ENCODE data around the gene ZCCHC3.
A peak's percentile ranks its signal among the peaks of the same experiment; 100 is the strongest.
"Not testable (repeated sequence)": the region's sequence is repeated elsewhere in the genome, so short reads cannot be mapped to it uniquely, and the experiment has no call there.

ZCCHC3 gene

GRCh38 chr20:297098-297924, at the start of gene ZCCHC3:
ZCCHC3 (plus strand) TSS chr20:297570; CDS start chr20:297587, 17 bp downstream.
- ChIA-PET CTCF (interaction anchor here (0.7 to 1.0 kb wide), 2 partner anchors 31 to 39 kb away, joined by 3 to 4 read pairs; no protein-coding TSS in a partner anchor), POLR2A (interaction anchor here (0.8 to 4.2 kb wide), 8 partner anchors 15 to 53 kb away, joined by 3 to 73 read pairs (median 4); partner anchors contain the start of gene SOX12)
- TF ChIP-seq SP1 (IDR thresholded peaks at IDR 0.05) (no peak), FOXK2 (IDR thresholded peaks at IDR 0.05) (no peak), LEF1 (IDR thresholded peaks at IDR 0.05; ENCODE audit: borderline replicate concordance) (0 out of 2 replicates have a peak, but pooled peaks have one; percentile 38), ELF4 (IDR thresholded peaks at IDR 0.05) (no peak), TARDBP (IDR thresholded peaks at IDR 0.05) (no peak), BHLHE40 (IDR thresholded peaks at IDR 0.05; ENCODE audit: borderline replicate concordance) (no peak), FOXA1 (IDR thresholded peaks at IDR 0.05) (no peak), ARNT (IDR thresholded peaks at IDR 0.05) (no peak), L3MBTL2 (conservative IDR thresholded peaks at IDR 0.05) (peak; percentile 92), FOXM1 (IDR thresholded peaks at IDR 0.05; ENCODE audit: borderline replicate concordance) (no peak), ZNF384 (IDR thresholded peaks at IDR 0.05) (peak; percentile 99), CTBP1 (IDR thresholded peaks at IDR 0.05; ENCODE audit: borderline replicate concordance) (peak; percentile 76), NFRKB (IDR thresholded peaks at IDR 0.05) (peak; percentile 52; the same call in 1 of the 2 replicates), SUZ12 (IDR thresholded peaks at IDR 0.05) (no peak), HDGF (IDR thresholded peaks at IDR 0.05; ENCODE audit: borderline replicate concordance) (no peak)
- TF ChIP-seq, protein P1, sequence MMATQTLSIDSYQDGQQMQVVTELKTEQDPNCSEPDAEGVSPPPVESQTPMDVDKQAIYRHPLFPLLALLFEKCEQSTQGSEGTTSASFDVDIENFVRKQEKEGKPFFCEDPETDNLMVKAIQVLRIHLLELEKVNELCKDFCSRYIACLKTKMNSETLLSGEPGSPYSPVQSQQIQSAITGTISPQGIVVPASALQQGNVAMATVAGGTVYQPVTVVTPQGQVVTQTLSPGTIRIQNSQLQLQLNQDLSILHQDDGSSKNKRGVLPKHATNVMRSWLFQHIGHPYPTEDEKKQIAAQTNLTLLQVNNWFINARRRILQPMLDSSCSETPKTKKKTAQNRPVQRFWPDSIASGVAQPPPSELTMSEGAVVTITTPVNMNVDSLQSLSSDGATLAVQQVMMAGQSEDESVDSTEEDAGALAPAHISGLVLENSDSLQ (IDR thresholded peaks at IDR 0.05): no peak
- DNase-seq (ENCODE audit: extremely low spot score): peak; percentile 86

GRCh38 chr20:251354-251753, 46.0 kb upstream of the ZCCHC3 start:
- ChIA-PET CTCF (no interaction called here), POLR2A (no interaction called here)
- TF ChIP-seq ARNT (IDR thresholded peaks at IDR 0.05) (no peak), CTBP1 (IDR thresholded peaks at IDR 0.05; ENCODE audit: borderline replicate concordance) (no peak), SP1 (IDR thresholded peaks at IDR 0.05) (no peak), ZNF384 (IDR thresholded peaks at IDR 0.05) (no peak), HDGF (IDR thresholded peaks at IDR 0.05; ENCODE audit: borderline replicate concordance) (no peak), FOXM1 (IDR thresholded peaks at IDR 0.05; ENCODE audit: borderline replicate concordance) (no peak), NFRKB (IDR thresholded peaks at IDR 0.05) (no peak), LEF1 (IDR thresholded peaks at IDR 0.05; ENCODE audit: borderline replicate concordance) (no peak), TARDBP (IDR thresholded peaks at IDR 0.05) (no peak), L3MBTL2 (conservative IDR thresholded peaks at IDR 0.05) (no peak), BHLHE40 (IDR thresholded peaks at IDR 0.05; ENCODE audit: borderline replicate concordance) (no peak)
- TF ChIP-seq, protein P1 (IDR thresholded peaks at IDR 0.05): no peak
- no peak for DNase-seq (ENCODE audit: extremely low spot score)

DNA sequence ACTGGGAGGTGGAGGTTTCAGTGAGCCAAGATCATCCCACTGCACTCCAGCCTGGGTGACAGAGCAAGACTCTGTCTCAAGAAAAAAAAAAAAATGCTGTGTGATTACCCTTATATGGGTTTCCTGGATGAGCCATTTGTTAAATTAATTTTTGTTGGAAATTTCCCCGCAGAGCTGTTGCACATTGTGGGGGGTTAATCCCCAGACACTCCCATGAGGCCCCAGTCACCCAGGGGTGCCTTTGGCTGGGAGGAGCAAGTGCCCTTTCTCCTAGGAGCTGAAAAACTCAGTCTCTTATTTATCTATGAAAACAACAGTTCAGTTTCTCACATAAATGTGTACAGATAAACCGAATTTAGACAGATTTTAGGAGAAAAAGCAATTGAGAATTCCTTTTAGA, 44.6 kb upstream of the ZCCHC3 start:
- DNase-seq (ENCODE audit: extremely low spot score): no peak
- ChIA-PET CTCF (no interaction called here), POLR2A (no interaction called here)
- TF ChIP-seq L3MBTL2 (conservative IDR thresholded peaks at IDR 0.05) (no peak), FOXM1 (IDR thresholded peaks at IDR 0.05; ENCODE audit: borderline replicate concordance) (no peak), HDGF (IDR thresholded peaks at IDR 0.05; ENCODE audit: borderline replicate concordance) (no peak), NFRKB (IDR thresholded peaks at IDR 0.05) (no peak), ARNT (IDR thresholded peaks at IDR 0.05) (no peak), SUZ12 (IDR thresholded peaks at IDR 0.05) (no peak), LEF1 (IDR thresholded peaks at IDR 0.05; ENCODE audit: borderline replicate concordance) (no peak), TARDBP (IDR thresholded peaks at IDR 0.05) (no peak), ELF4 (IDR thresholded peaks at IDR 0.05) (no peak), BHLHE40 (IDR thresholded peaks at IDR 0.05; ENCODE audit: borderline replicate concordance) (no peak), ZNF384 (IDR thresholded peaks at IDR 0.05) (no peak)
- TF ChIP-seq, protein P1 (IDR thresholded peaks at IDR 0.05): no peak

- DNase-seq (ENCODE audit: extremely low spot score); POLR2A ChIA-PET; CTCF ChIA-PET: not testable (repeated sequence)
Measured at GRCh38 chr20:253447-253846, 43.9 kb upstream of the ZCCHC3 start.

- ChIA-PET POLR2A (interaction anchor here (1.1 kb wide), 1 partner anchor 74 kb away, joined by 3 read pairs; no protein-coding TSS in a partner anchor), CTCF (interaction anchor here (1.7 kb wide), 1 partner anchor 9 kb away, joined by 7 read pairs; no protein-coding TSS in a partner anchor)
- TF ChIP-seq L3MBTL2 (conservative IDR thresholded peaks at IDR 0.05): no peak
- TF ChIP-seq ELF4 (IDR thresholded peaks at IDR 0.05): no peak
- TF ChIP-seq, protein P1 (IDR thresholded peaks at IDR 0.05): no peak
- DNase-seq (ENCODE audit: extremely low spot score): no peak
Measured at GRCh38 chr20:257419-257818, 40.0 kb upstream of the ZCCHC3 start, which contains the start of gene DEFB132. DEFB132 (plus strand) TSS chr20:257724; CDS start chr20:257779, 55 bp downstream.

Data from HEK293T (cell line).